Neuron (in vitro differentiated cells): Measurements from ENCODE around the gene CACNA1A.

Experiments
- H2AFZ ChIP-seq: one replicate; pipeline ENCODE4 v1.6.1; 2013; ENCODE audit warnings: low read depth, mild to moderate bottlenecking, inconsistent platforms, low read length, moderate library complexity
- H3K27me3 ChIP-seq: one replicate; pipeline ENCODE4 v1.6.1; 2013; ENCODE audit warnings: low read length; ENCODE audit not compliant: insufficient read depth
- H3K36me3 ChIP-seq: one replicate; pipeline ENCODE4 v1.6.1; 2013; ENCODE audit warnings: low read length; ENCODE audit not compliant: insufficient read depth
- H3K4me1 ChIP-seq: one replicate; pipeline ENCODE4 v1.6.1; 2013; ENCODE audit warnings: low read length; ENCODE audit not compliant: insufficient read depth
- H3K4me3 ChIP-seq: 2 replicates; pipeline ENCODE4 v1.5.1; 2013; ENCODE audit warnings: mild to moderate bottlenecking, low read length, moderate library complexity
- H3K9me3 ChIP-seq: one replicate; pipeline ENCODE4 v1.6.1; 2013; ENCODE audit warnings: low read length

The CACNA1A gene

GRCh38 chr19:13521066-13521465 is 14.8 kb upstream of the CACNA1A start:
- Histone ChIP-seq H3K4me3 (no peak overlapping the region), H3K27me3 (no peaks in the 10 kb centered on the region), H3K9me3 (peaks cover 2% of the 10 kb centered on the region), H3K36me3 (no peaks in the 10 kb centered on the region), H2AFZ (no peak overlapping the region), H3K4me1 (no peaks in the 10 kb centered on the region)

GRCh38 chr19:13511947-13512346 is 5.7 kb upstream of the CACNA1A start:
- H3K4me3 ChIP-seq, result no peak overlapping the region
- H3K9me3 ChIP-seq, result no peaks in the 10 kb centered on the region
- no peaks in the 10 kb centered on the region for H3K4me1 ChIP-seq
- H3K27me3 ChIP-seq, result peaks cover 23% of the 10 kb centered on the region
- H3K36me3 ChIP-seq, result no peaks in the 10 kb centered on the region
- no peak overlapping the region for H2AFZ ChIP-seq

- no peak overlapping the region for H3K4me3 ChIP-seq
- no peaks in the 10 kb centered on the region for H3K36me3 ChIP-seq
- peaks cover 56% of the 10 kb centered on the region for H3K27me3 ChIP-seq
- no peak overlapping the region for H2AFZ ChIP-seq
- peaks cover 3% of the 10 kb centered on the region for H3K4me1 ChIP-seq
- no peaks in the 10 kb centered on the region for H3K9me3 ChIP-seq
These were observed 853 bp upstream of the CACNA1A start for GRCh38 chr19:13507053-13507611.

- H3K9me3 ChIP-seq, result no peaks in the 10 kb centered on the region
- H2AFZ ChIP-seq, result peak overlapping the region; percentile 96
- peaks cover 57% of the 10 kb centered on the region for H3K27me3 ChIP-seq
- peaks cover 3% of the 10 kb centered on the region for H3K4me1 ChIP-seq
- no peaks in the 10 kb centered on the region for H3K36me3 ChIP-seq
- peak overlapping the region; percentile 32 for H3K4me3 ChIP-seq
These were observed 363 bp downstream of the CACNA1A start for GRCh38 chr19:13505761-13506470.

- Histone ChIP-seq H3K4me3 (no peak overlapping the region), H2AFZ (peak overlapping the region; percentile 96), H3K27me3 (peaks cover 57% of the 10 kb centered on the region), H3K36me3 (no peaks in the 10 kb centered on the region), H3K4me1 (peaks cover 3% of the 10 kb centered on the region), H3K9me3 (no peaks in the 10 kb centered on the region)
These were observed 1.0 kb downstream of the CACNA1A start for GRCh38 chr19:13505164-13505695.

GRCh38 chr19:13503570-13504235 is 2.6 kb downstream of the CACNA1A start:
- H3K4me3 ChIP-seq, result no peak overlapping the region
- peaks cover 54% of the 10 kb centered on the region for H3K27me3 ChIP-seq
- H3K36me3 ChIP-seq, result no peaks in the 10 kb centered on the region
- no peaks in the 10 kb centered on the region for H3K9me3 ChIP-seq
- peaks cover 3% of the 10 kb centered on the region for H3K4me1 ChIP-seq
- no peak overlapping the region for H2AFZ ChIP-seq

GRCh38 chr19:13502231-13502630 is 4.0 kb downstream of the CACNA1A start:
- Histone ChIP-seq H3K27me3 (peaks cover 39% of the 10 kb centered on the region), H3K4me3 (no peak overlapping the region), H3K36me3 (no peaks in the 10 kb centered on the region), H2AFZ (no peak overlapping the region), H3K4me1 (peaks cover 3% of the 10 kb centered on the region), H3K9me3 (no peaks in the 10 kb centered on the region)

- Histone ChIP-seq H3K27me3 (peaks cover 25% of the 10 kb centered on the region), H2AFZ (no peak overlapping the region), H3K4me3 (no peak overlapping the region), H3K9me3 (no peaks in the 10 kb centered on the region), H3K4me1 (no peaks in the 10 kb centered on the region), H3K36me3 (no peaks in the 10 kb centered on the region)
These were observed 6.6 kb downstream of the CACNA1A start for GRCh38 chr19:13499692-13500091.

GRCh38 chr19:13493516-13494310 is 12.6 kb downstream of the CACNA1A start:
- Histone ChIP-seq H3K9me3 (no peaks in the 10 kb centered on the region), H3K4me1 (no peaks in the 10 kb centered on the region), H3K4me3 (no peak overlapping the region), H3K36me3 (no peaks in the 10 kb centered on the region), H2AFZ (no peak overlapping the region), H3K27me3 (no peaks in the 10 kb centered on the region)

- H3K4me1 ChIP-seq, result no peaks in the 10 kb centered on the region
- no peaks in the 10 kb centered on the region for H3K27me3 ChIP-seq
- H3K9me3 ChIP-seq, result no peaks in the 10 kb centered on the region
- H3K36me3 ChIP-seq, result no peaks in the 10 kb centered on the region
- no peak overlapping the region for H3K4me3 ChIP-seq
- no peak overlapping the region for H2AFZ ChIP-seq
These were observed 14.2 kb downstream of the CACNA1A start for GRCh38 chr19:13492128-13492527.

- no peaks in the 10 kb centered on the region for H3K9me3 ChIP-seq
- H3K36me3 ChIP-seq, result no peaks in the 10 kb centered on the region
- H3K4me1 ChIP-seq, result no peaks in the 10 kb centered on the region
- no peak overlapping the region for H3K4me3 ChIP-seq
- H3K27me3 ChIP-seq, result no peaks in the 10 kb centered on the region
- no peak overlapping the region for H2AFZ ChIP-seq
These were observed 18.3 kb downstream of the CACNA1A start for GRCh38 chr19:13487985-13488384.

- Histone ChIP-seq H3K36me3 (no peaks in the 10 kb centered on the region), H2AFZ (no peak overlapping the region)
These were observed 22.1 kb downstream of the CACNA1A start for GRCh38 chr19:13484166-13484565.

GRCh38 chr19:13483215-13483614 is 23.1 kb downstream of the CACNA1A start:
- Histone ChIP-seq H2AFZ (no peak overlapping the region), H3K4me1 (no peaks in the 10 kb centered on the region), H3K27me3 (no peaks in the 10 kb centered on the region), H3K36me3 (no peaks in the 10 kb centered on the region), H3K4me3 (no peak overlapping the region), H3K9me3 (no peaks in the 10 kb centered on the region)

More at GRCh38 chr19:13484166-13484565, 22.1 kb downstream of the CACNA1A start:
- H3K9me3 ChIP-seq, result no peaks in the 10 kb centered on the region
- no peak overlapping the region for H3K4me3 ChIP-seq
- no peaks in the 10 kb centered on the region for H3K4me1 ChIP-seq
- H3K27me3 ChIP-seq, result no peaks in the 10 kb centered on the region
